Tibial nerve (tissue), 4 donors: Measurements from ENCODE around the gene NFIL3. TPM values are rescaled to one million over a fixed set of nuclear protein-coding genes. Genes with fewer than 3 reads are reported as not detected.
A peak's percentile ranks its signal among the peaks of the same experiment; 100 is the strongest.

Experiments used
- DNase-seq, 2 donors: peaks; one replicate each; pipeline ENCODE4 v3.0.0-alpha.2; 2019; ENCODE audit warnings: low spot score in 2 of 2
- H3K27ac ChIP-seq, 4 donors: fragments of 200-600 bp; sonication (generic) in 3 of 4; one replicate each; pipeline ENCODE4 v1.5.1; 2017 to 2019; ENCODE audit warnings: mild to moderate bottlenecking in 1 of 4
- H3K27me3 ChIP-seq, 2 donors: fragments of 200-600 bp; sonication (generic) in 1 of 2; one replicate each; pipeline versions ENCODE4 v1.5.1 to v1.6.0; 2017 to 2019
- H3K36me3 ChIP-seq, 3 donors: fragments of 200-600 bp; sonication (generic); one replicate each; pipeline ENCODE4 v1.5.1; 2018 to 2019
- H3K4me1 ChIP-seq, 4 donors: fragments of 200-600 bp; sonication (generic) in 3 of 4; one replicate each; pipeline ENCODE4 v1.5.1; 2017 to 2019
- H3K4me3 ChIP-seq, 4 donors: fragments of 200-600 bp; sonication (generic) in 3 of 4; one replicate each; pipeline ENCODE4 v1.5.1; 2017 to 2019; ENCODE audit warnings: mild to moderate bottlenecking in 1 of 4, moderate library complexity in 1 of 4
- H3K9me3 ChIP-seq, 4 donors: fragments of 200-600 bp; sonication (generic) in 3 of 4; one replicate each; pipeline ENCODE4 v1.5.1; 2017 to 2019
- CTCF ChIP-seq, 5 experiments: fragments of 200-600 bp in 3 of 5; fragments of 450-650 bp in 2 of 5; sonication (generic) in 3 of 5; IDR thresholded peaks; one replicate each; pipeline ENCODE4 v1.5.1; 2016 to 2019; ENCODE audit warnings: antibody characterized with exemption in 5 of 5, mild to moderate bottlenecking in 3 of 5, moderate library complexity in 2 of 5
- EP300 ChIP-seq, 2 donors: sonication (generic); formaldehyde crosslinking; IDR thresholded peaks; one replicate each; pipeline ENCODE4 v1.6.1; 2017; ENCODE audit warnings: antibody characterized with exemption in 2 of 2, mild to moderate bottlenecking in 1 of 2
- POLR2A ChIP-seq, 2 donors: fragments of 450-650 bp; IDR thresholded peaks; one replicate each; pipeline ENCODE4 v1.6.1; 2017; ENCODE audit warnings: antibody characterized with exemption in 2 of 2, mild to moderate bottlenecking in 2 of 2, moderate library complexity in 2 of 2
- WGBS, 2 donors: methylation state at CpG; one replicate each; pipeline ENCODE4 v1.1.5; 2018; 5-methylcytosine and 5-hydroxymethylcytosine counted together
- total RNA-seq, 4 donors: library from RNA; depleted of rRNA; stranded (reverse); fragments of >200 nt; gene quantifications; one replicate each; pipeline ENCODE4 v1.1.0, GENCODE V29; 2016

Gene NFIL3
- total RNA-seq, 4 donors from 2014 or later = 53.3 to 65.1 (median 57.3) TPM

- H3K36me3 ChIP-seq = no peaks in the 10 kb centered on the region
- H3K4me1 ChIP-seq = peaks cover 0 to 15% (median 6%) of the 10 kb centered on the region in 4 donors
- H3K4me3 ChIP-seq = no peak overlapping the region
- H3K27ac ChIP-seq = peak overlapping the region in 2 of 4 donors; percentile 38 to 48
- TF ChIP-seq POLR2A (IDR thresholded peaks at IDR 0.05) = no peak
- no peak for TF ChIP-seq EP300 (IDR thresholded peaks at IDR 0.05)
- TF ChIP-seq CTCF (IDR thresholded peaks at IDR 0.05) = no peak
- H3K9me3 ChIP-seq = no peaks in the 10 kb centered on the region
- DNase-seq = no peak
- H3K27me3 ChIP-seq = no peaks in the 10 kb centered on the region
- 77 to 83% methylated on average over 2 of the region's 2 CpGs for WGBS, 2 donors
These were observed 4.2 kb upstream of the NFIL3 start for GRCh38 chr9:91427873-91428272.

GRCh38 chr9:91426123-91426745 lies 2.6 kb upstream of the NFIL3 start:
- Histone ChIP-seq H3K27ac (peak overlapping the region in 2 of 4 donors; percentile 98 to 100), H3K4me3 (no peak overlapping the region)

GRCh38 chr9:91425271-91425670 lies 1.6 kb upstream of the NFIL3 start:
- TF ChIP-seq EP300 (IDR thresholded peaks at IDR 0.05) = no peak
- TF ChIP-seq CTCF (IDR thresholded peaks at IDR 0.05) = no peak
- TF ChIP-seq POLR2A (IDR thresholded peaks at IDR 0.05) = no peak
- no peaks in the 10 kb centered on the region for H3K27me3 ChIP-seq
- H3K4me3 ChIP-seq = peak overlapping the region in 2 of 4 donors; percentile 69 to 97
- H3K36me3 ChIP-seq = no peaks in the 10 kb centered on the region
- 69 to 77% methylated on average over 9 of the region's 9 CpGs for whole genome bisulfite sequencing, 2 donors
- peaks cover 0 to 22% (median 11%) of the 10 kb centered on the region in 4 donors for H3K4me1 ChIP-seq
- no peaks in the 10 kb centered on the region for H3K9me3 ChIP-seq
- peak overlapping the region; percentile 98 to 100 (median 100) for H3K27ac ChIP-seq
- DNase-seq = no peak

More at GRCh38 chr9:91426123-91426745, 2.6 kb upstream of the NFIL3 start:
- Histone ChIP-seq H3K4me1 (peaks cover 0 to 15% (median 6%) of the 10 kb centered on the region in 4 donors), H3K36me3 (no peaks in the 10 kb centered on the region), H3K27me3 (no peaks in the 10 kb centered on the region), H3K9me3 (no peaks in the 10 kb centered on the region)
- TF ChIP-seq EP300 (IDR thresholded peaks at IDR 0.05) (peak in 1 of 2 donors; percentile 24), CTCF (IDR thresholded peaks at IDR 0.05) (peak; percentile 26 to 69 (median 36)), POLR2A (IDR thresholded peaks at IDR 0.05) (no peak)
- 41 to 44% methylated on average over 3 of the region's 3 CpGs for WGBS, 2 donors
- DNase-seq = peak in 1 of 2 donors; percentile 36

- H3K9me3 ChIP-seq = no peaks in the 10 kb centered on the region
- DNase-seq = peak; percentile 90 to 93
- H3K36me3 ChIP-seq = no peaks in the 10 kb centered on the region
- peaks cover 0 to 28% (median 13%) of the 10 kb centered on the region in 4 donors for H3K4me1 ChIP-seq
- TF ChIP-seq POLR2A (IDR thresholded peaks at IDR 0.05) (peak; percentile 68 to 82), CTCF (IDR thresholded peaks at IDR 0.05) (peak in 2 of 5 experiments; percentile 12 to 49), EP300 (IDR thresholded peaks at IDR 0.05) (peak; percentile 86 to 96)
- peak overlapping the region; percentile 69 to 100 (median 89) for H3K4me3 ChIP-seq
- WGBS, 2 donors = 1 to 6% methylated on average over 26 to 56 of the region's 67 CpGs
- peak overlapping the region; percentile 98 to 100 (median 100) for H3K27ac ChIP-seq
- no peaks in the 10 kb centered on the region for H3K27me3 ChIP-seq
These were observed 958 bp upstream of the NFIL3 start for GRCh38 chr9:91424403-91425176.
